IMR-90 (cell line): Measurements from ENCODE around the gene CST2.

Experiments
- CTCF ChIP-seq: conservative IDR thresholded peaks from 2 replicates; pipeline ENCODE4 v1.5.1; 2012; ENCODE audit warnings: mild to moderate bottlenecking, low read depth, low read length, improper control_type of control experiment
- ELK1 ChIP-seq: fragments of 150-350 bp; IDR thresholded peaks from 2 replicates; pipeline ENCODE4 v1.6.1; 2016; ENCODE audit warnings: low read depth, mild to moderate bottlenecking, low read length, moderate library complexity, borderline replicate concordance
- MAFK ChIP-seq: IDR thresholded peaks from 2 replicates; pipeline ENCODE4 v1.6.1; 2012; ENCODE audit warnings: low read depth, low read length, improper control_type of control experiment
- NFE2L2 ChIP-seq: fragments of 150-350 bp; IDR thresholded peaks from 2 replicates; pipeline ENCODE4 v1.6.1; 2016; ENCODE audit warnings: low read depth, mild to moderate bottlenecking, low read length
- POLR2A ChIP-seq: IDR thresholded peaks from 2 replicates; pipeline ENCODE4 v1.6.1; 2012; ENCODE audit warnings: mild to moderate bottlenecking, low read depth, low read length
- RAD21 ChIP-seq: IDR thresholded peaks from 2 replicates; pipeline ENCODE4 v1.6.1; 2012; ENCODE audit warnings: low read length, improper control_type of control experiment

DNA sequence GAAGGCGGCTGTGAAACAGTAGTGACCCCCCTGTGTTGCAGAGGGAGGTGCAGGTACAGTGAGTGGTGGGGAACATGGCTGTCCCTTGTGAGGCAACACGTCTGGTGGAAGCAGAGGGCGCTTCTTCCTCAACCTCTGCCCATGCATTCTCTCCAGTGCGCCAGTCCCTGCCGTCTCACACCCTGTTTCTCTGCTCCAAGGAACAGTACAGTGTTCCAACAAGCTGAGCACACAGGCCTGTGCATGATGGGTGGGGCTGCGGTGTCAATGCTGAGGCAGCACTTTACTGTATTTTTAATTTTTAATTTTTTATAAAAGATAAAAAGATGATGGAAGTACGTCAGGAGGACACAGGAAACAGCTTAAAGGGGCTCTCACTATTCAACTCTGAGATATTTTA, 32.5 kb downstream of the CST2 start:
- TF ChIP-seq NFE2L2 (no peak), RAD21 (no peak), MAFK (no peak), CTCF (no peak), POLR2A (no peak), ELK1 (no peak)
